Adrenal gland (tissue), 12 donors: ENCODE measurements around the gene GFOD2. TPM values are rescaled to one million over a fixed set of nuclear protein-coding genes. Genes with fewer than 3 reads are reported as not detected.
A peak's percentile ranks its signal among the peaks of the same experiment; 100 is the strongest.

ENCODE experiments used
- DNase-seq, 7 donors: peaks; one replicate each; pipeline ENCODE4 v3.0.0-alpha.2; 2019 to 2020
- H3K27ac ChIP-seq, 5 donors: fragments of 200-600 bp; sonication (generic) in 4 of 5; 1 replicate in 3 of 5; 2 replicates in 2 of 5; pipeline versions ENCODE4 v1.5.1 to v1.8.0; 2016 to 2020; ENCODE audit warnings: mild to moderate bottlenecking in 1 of 5
- H3K27me3 ChIP-seq: fragments of 200-600 bp; 2 replicates; pipeline ENCODE4 v1.8.0; 2021
- H3K36me3 ChIP-seq, 2 donors: fragments of 200-600 bp; replicated peaks in 1 of 2; 1 replicate in 1 of 2; 2 replicates in 1 of 2; pipeline versions ENCODE4 v1.5.1 to v1.8.0; 2018 to 2022
- H3K4me1 ChIP-seq, 2 donors: fragments of 200-600 bp; replicated peaks in 1 of 2; 1 replicate in 1 of 2; 2 replicates in 1 of 2; pipeline versions ENCODE4 v1.5.1 to v1.8.0; 2018 to 2021
- H3K4me3 ChIP-seq, 4 donors: fragments of 200-600 bp; sonication (generic) in 3 of 4; one replicate each; pipeline ENCODE4 v1.5.1; 2016 to 2018
- H3K9me3 ChIP-seq, 3 donors: fragments of 200-600 bp; sonication (generic) in 1 of 3; replicated peaks in 1 of 3; 1 replicate in 2 of 3; 2 replicates in 1 of 3; pipeline versions ENCODE4 v1.5.1 to v1.8.0; 2016 to 2021
- POLR2A ChIP-seq, 2 donors: fragments of 450-650 bp; IDR thresholded peaks; one replicate each; pipeline ENCODE4 v1.6.1; 2017; ENCODE audit warnings: antibody characterized with exemption in 2 of 2, mild to moderate bottlenecking in 2 of 2, moderate library complexity in 1 of 2
- WGBS, 4 donors: extraction: QIAGEN DNeasy Blood & Tissue Kit in 2 of 4; methylation state at CpG; one replicate each; pipeline versions ENCODE4 v1.1.5 to v1.1.7; 2013 to 2017; 5-methylcytosine and 5-hydroxymethylcytosine counted together
- intact Hi-C, 2 donors: fragments of 100-400 bp; cut with DNase I; formaldehyde crosslinking; loops; one replicate each; pipeline versions ENCODE4 v1.14.1 to v1.15.0; 2022 to 2023
- polyA plus RNA-seq, 3 donors: library from polyadenylated mRNA; stranded (reverse); fragments of 200-250 nt in 2 of 3; fragments of 350-450 nt in 1 of 3; fragmentation: Illumina TruSeq in 1 of 3; extraction: RNeasy Lipid Tissue Mini Kit (QIAGEN cat#74804) in 1 of 3; gene quantifications; one replicate each; pipeline ENCODE4 v1.2.3, GENCODE V29; 2013 to 2014
- total RNA-seq, 9 donors: library from RNA; depleted of rRNA in 4 of 9; stranded (reverse); fragments of >200 nt in 4 of 9; fragments of 120-200 nt in 1 of 9; fragmentation: NEBNext Ultra II Directional in 1 of 9; extraction: Animal tissue kit (Norgen Biotek cat#: 25700) in 1 of 9; gene quantifications; one replicate each; pipeline versions ENCODE4 v1.1.0 to v1.2.4, GENCODE V29; 2013 to 2023
- TF ChIP-seq, protein P1 (sequence below), 6 experiments: fragments of 450-650 bp in 4 of 6; fragments of 200-600 bp in 2 of 6; sonication (generic) in 1 of 6; IDR thresholded peaks; 1 replicate in 5 of 6; 2 replicates in 1 of 6; pipeline versions ENCODE4 v1.5.1 to v1.8.0; 2016 to 2021; ENCODE audit warnings: antibody characterized with exemption in 6 of 6, mild to moderate bottlenecking in 2 of 6, moderate library complexity in 1 of 6
- donor health status: healthy with polysubstance abuse.
- donor health status: Bipolar disorder and iron deficiency.
- donor health status: DM: yes; HTN: yes; CAD: no.
- donor health status: DM: no; HTN: no; CAD: no.
- donor health status: DM: no; HTN: no; CAD: no.
- donor health status: DM: yes; HTN: yes; CAD: no.

The GFOD2 gene
- total and polyA plus RNA-seq, 12 donors: 14.2 to 43.5 (median 16.7) TPM

DNA sequence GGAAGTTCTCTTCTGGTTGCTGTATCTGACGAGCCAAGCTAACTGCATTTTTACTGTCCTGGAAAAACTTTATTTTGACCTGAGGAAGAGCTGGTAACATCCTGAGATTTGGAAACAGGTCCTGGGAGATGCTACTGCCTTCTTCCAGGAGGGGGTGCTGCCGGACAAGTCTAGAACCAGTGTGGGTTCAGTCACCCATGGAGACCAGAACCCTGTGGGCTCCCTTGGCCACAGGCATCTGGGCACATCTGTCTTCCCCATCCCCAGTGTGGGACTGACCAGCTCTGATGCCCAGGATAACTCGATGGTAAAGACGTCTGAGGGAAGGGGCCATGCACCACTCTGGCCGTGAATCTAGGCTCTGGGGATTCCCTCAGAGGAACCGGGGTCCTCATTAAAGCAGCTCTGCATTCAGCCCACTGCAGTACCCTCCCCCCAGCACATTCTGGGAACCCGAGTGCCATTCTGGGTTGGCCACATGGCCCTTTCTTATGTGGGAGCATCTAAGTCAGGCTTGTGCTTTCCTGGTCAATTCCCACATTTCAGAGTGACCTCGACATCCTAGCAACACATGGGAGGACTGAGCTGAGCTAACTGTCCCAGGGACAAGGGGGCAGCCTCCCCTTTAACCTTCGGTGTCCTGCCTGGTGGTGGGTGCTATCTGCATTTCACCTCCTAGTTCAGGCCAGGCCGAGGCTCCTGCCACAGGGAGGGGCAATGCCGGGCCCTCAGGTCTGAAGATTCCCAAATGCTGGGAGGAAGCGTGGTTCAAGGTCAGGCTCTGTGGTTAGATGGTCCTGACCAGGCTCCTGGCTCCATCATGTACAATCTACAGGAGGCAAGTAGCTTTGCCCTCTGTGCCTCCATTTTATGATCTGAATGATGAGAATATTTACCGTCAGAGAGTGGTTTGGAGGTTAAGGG, 46.1 kb downstream of the GFOD2 start:
- Histone ChIP-seq H3K4me3 (no peak overlapping the region), H3K9me3 (no peaks in the 10 kb centered on the region), H3K27ac (peak overlapping the region; percentile 10 to 87 (median 47)), H3K36me3 (peaks cover 0 to 9% of the 10 kb centered on the region in 2 donors), H3K27me3 (no peaks in the 10 kb centered on the region), H3K4me1 (peaks cover 12 to 29% of the 10 kb centered on the region in 2 donors)
- TF ChIP-seq, protein P1, sequence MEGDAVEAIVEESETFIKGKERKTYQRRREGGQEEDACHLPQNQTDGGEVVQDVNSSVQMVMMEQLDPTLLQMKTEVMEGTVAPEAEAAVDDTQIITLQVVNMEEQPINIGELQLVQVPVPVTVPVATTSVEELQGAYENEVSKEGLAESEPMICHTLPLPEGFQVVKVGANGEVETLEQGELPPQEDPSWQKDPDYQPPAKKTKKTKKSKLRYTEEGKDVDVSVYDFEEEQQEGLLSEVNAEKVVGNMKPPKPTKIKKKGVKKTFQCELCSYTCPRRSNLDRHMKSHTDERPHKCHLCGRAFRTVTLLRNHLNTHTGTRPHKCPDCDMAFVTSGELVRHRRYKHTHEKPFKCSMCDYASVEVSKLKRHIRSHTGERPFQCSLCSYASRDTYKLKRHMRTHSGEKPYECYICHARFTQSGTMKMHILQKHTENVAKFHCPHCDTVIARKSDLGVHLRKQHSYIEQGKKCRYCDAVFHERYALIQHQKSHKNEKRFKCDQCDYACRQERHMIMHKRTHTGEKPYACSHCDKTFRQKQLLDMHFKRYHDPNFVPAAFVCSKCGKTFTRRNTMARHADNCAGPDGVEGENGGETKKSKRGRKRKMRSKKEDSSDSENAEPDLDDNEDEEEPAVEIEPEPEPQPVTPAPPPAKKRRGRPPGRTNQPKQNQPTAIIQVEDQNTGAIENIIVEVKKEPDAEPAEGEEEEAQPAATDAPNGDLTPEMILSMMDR (IDR thresholded peaks at IDR 0.05): peak; percentile 66 to 88 (median 82)
- TF ChIP-seq POLR2A (IDR thresholded peaks at IDR 0.05): no peak
- intact Hi-C loops: loop anchor here (5.0 to 10.0 kb wide), 4 partner anchors 142 to 362 kb away; no protein-coding TSS in a partner anchor
- DNase-seq: peak; percentile 74 to 90 (median 82)
- WGBS, 4 donors: 39 to 53% (median 43%) methylated on average over 7 to 13 of the region's 13 CpGs

DNA sequence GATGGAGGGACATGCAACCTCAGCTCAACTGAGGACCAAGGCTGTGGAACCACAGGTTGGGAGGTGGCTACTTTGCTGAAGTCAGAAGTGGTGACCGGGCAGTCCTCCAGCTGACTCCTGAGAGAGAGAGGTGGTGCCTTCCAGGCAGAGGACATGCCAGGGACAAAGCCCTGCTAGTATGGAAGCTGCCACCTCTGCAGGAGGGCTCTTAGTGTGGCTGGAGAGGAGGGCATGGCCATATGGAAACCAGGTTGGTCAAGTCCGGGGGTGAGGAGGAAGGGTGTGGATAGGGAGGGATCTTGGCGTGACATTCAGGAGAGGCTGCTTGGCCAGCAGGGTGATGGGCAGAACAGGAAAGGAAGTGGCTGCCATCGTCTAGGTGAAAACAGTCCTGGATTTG, 46.8 kb downstream of the GFOD2 start:
- DNase-seq: peak in 3 of 7 donors; percentile 53 to 67 (median 59)
- Histone ChIP-seq H3K27ac (peak overlapping the region in 2 of 5 donors; percentile 72 to 87), H3K9me3 (no peaks in the 10 kb centered on the region), H3K4me3 (no peak overlapping the region), H3K36me3 (peaks cover 0 to 9% of the 10 kb centered on the region in 2 donors), H3K4me1 (peaks cover 17 to 35% of the 10 kb centered on the region in 2 donors), H3K27me3 (no peaks in the 10 kb centered on the region)
- TF ChIP-seq, protein P1 (IDR thresholded peaks at IDR 0.05): no peak
- TF ChIP-seq POLR2A (IDR thresholded peaks at IDR 0.05): no peak
- WGBS, 4 donors: 30 to 35% (median 31%) methylated on average over 4 of the region's 4 CpGs
- intact Hi-C loops: loop anchor here (5.0 to 10.0 kb wide), 4 partner anchors 142 to 362 kb away; no protein-coding TSS in a partner anchor

DNA sequence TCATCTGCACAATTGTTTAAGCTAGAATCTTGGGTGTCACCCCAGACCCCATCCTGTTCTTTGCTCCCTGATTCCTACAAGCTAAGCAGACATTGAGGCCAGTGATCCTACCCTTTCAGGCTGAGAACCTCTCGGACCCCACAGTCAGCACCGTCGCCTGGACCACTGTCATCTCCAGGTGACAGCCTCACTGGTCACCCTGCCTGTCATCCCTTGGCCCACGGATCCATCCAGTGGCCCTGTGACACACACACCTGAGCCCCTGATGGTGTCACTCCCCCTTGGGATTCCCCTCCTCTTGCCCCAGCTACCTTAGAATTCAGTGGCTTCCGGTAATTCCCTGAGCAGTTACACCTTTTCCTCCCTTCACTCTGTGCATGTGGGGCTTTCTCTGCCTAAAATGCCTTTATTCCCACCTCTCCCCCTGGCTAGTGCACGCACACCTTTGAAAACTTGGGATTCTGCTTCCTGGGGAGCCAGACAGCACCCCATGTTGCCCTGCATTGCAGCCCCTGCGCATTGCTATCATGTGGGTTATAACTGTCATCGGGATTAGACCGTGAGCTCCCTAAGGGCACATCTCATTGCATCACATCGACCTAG, 49.5 kb downstream of the GFOD2 start:
- no peak for DNase-seq
- no peaks in the 10 kb centered on the region for H3K27me3 ChIP-seq
- H3K9me3 ChIP-seq: no peaks in the 10 kb centered on the region
- no peak overlapping the region for H3K4me3 ChIP-seq
- WGBS, 4 donors: 84 to 91% (median 88%) methylated on average over 7 to 10 of the region's 10 CpGs
- intact Hi-C loops: loop anchor here (5.0 to 10.0 kb wide), 5 partner anchors 133 to 365 kb away; no protein-coding TSS in a partner anchor
- H3K27ac ChIP-seq: no peak overlapping the region
- TF ChIP-seq, protein P1 (IDR thresholded peaks at IDR 0.05): no peak
- TF ChIP-seq POLR2A (IDR thresholded peaks at IDR 0.05): no peak
- H3K4me1 ChIP-seq: peaks cover 21 to 47% of the 10 kb centered on the region in 2 donors
- H3K36me3 ChIP-seq: no peaks in the 10 kb centered on the region
